Esophagus squamous epithelium (tissue), 5 donors: ENCODE data around the gene KSR1. TPM values are rescaled to one million over a fixed set of nuclear protein-coding genes. Genes with fewer than 3 reads are reported as not detected.

Experiments used
- DNase-seq: peaks from one replicate; lab custom pipeline; 2025; lab: John Stamatoyannopoulos, UW
- H3K27ac ChIP-seq, 4 donors: fragments of 200-600 bp; sonication (generic); one replicate each; pipeline ENCODE4 v1.5.1; 2016 to 2019; ENCODE audit warnings: mild to moderate bottlenecking in 1 of 4
- H3K27me3 ChIP-seq, 4 donors: fragments of 200-600 bp; sonication (generic); 1 replicate in 3 of 4; 2 replicates in 1 of 4; pipeline versions ENCODE4 v1.5.1 to v1.6.0; 2017 to 2021; ENCODE audit warnings: antibody characterized with exemption in 1 of 4
- H3K36me3 ChIP-seq, 3 donors: fragments of 200-600 bp; sonication (generic); one replicate each; pipeline ENCODE4 v1.5.1; 2016 to 2019
- H3K4me1 ChIP-seq, 3 donors: fragments of 200-600 bp; sonication (generic); one replicate each; pipeline ENCODE4 v1.5.1; 2017 to 2019
- H3K4me3 ChIP-seq, 4 donors: fragments of 200-600 bp; sonication (generic); 1 replicate in 3 of 4; 2 replicates in 1 of 4; pipeline ENCODE4 v1.5.1; 2016 to 2019; ENCODE audit warnings: mild to moderate bottlenecking in 2 of 4, moderate library complexity in 1 of 4
- H3K9me3 ChIP-seq, 3 donors: fragments of 200-600 bp; sonication (generic); one replicate each; pipeline ENCODE4 v1.5.1; 2016 to 2019
- CTCF ChIP-seq, 6 experiments: fragments of 450-650 bp in 4 of 6; fragments of 200-600 bp in 2 of 6; sonication (generic) in 2 of 6; IDR thresholded peaks; one replicate each; pipeline ENCODE4 v1.5.1; 2016 to 2019; ENCODE audit warnings: antibody characterized with exemption in 6 of 6, mild to moderate bottlenecking in 4 of 6, moderate library complexity in 4 of 6
- POLR2A ChIP-seq, 4 donors: fragments of 450-650 bp; IDR thresholded peaks; one replicate each; pipeline ENCODE4 v1.6.1; 2017; ENCODE audit warnings: antibody characterized with exemption in 4 of 4, mild to moderate bottlenecking in 4 of 4, moderate library complexity in 3 of 4
- WGBS, 2 donors: methylation state at CpG; one replicate each; pipeline ENCODE4 v1.1.5; 2018; 5-methylcytosine and 5-hydroxymethylcytosine counted together
- intact Hi-C: fragments of 100-400 bp; cut with DNase I; formaldehyde crosslinking; loops from one replicate; pipeline ENCODE4 v1.15.0; 2022
- total RNA-seq, 4 donors: library from RNA; depleted of rRNA; stranded (reverse); fragments of >200 nt; gene quantifications; one replicate each; pipeline ENCODE4 v1.1.0, GENCODE V29; 2016
- donor health status: DM: yes; HTN: yes; CAD: no.

The KSR1 gene
- total RNA-seq, 4 donors from 2014 or later: 22.3 to 32.4 (median 31.0) TPM

GRCh38 chr17:27607521-27608091, 151.4 kb downstream of the KSR1 start:
- intact Hi-C loops: no loop called here
- H3K27ac ChIP-seq: peak overlapping the region in 1 of 4 donors; percentile 23

GRCh38 chr17:27608328-27609230, 152.3 kb downstream of the KSR1 start:
- H3K36me3 ChIP-seq: peaks cover 26 to 100% (median 45%) of the 10 kb centered on the region in 3 donors
- H3K27me3 ChIP-seq: no peaks in the 10 kb centered on the region
- 79 to 96% methylated on average over 7 to 10 of the region's 11 CpGs for WGBS, 2 donors
- H3K4me3 ChIP-seq: no peak overlapping the region
- peak overlapping the region in 1 of 4 donors; percentile 39 for H3K27ac ChIP-seq
- DNase-seq: no peak
- intact Hi-C loops: no loop called here
- no peaks in the 10 kb centered on the region for H3K9me3 ChIP-seq
- TF ChIP-seq POLR2A (IDR thresholded peaks at IDR 0.05) (no peak), CTCF (IDR thresholded peaks at IDR 0.05) (no peak)
- H3K4me1 ChIP-seq: no peaks in the 10 kb centered on the region

More at GRCh38 chr17:27607521-27608091, 151.4 kb downstream of the KSR1 start:
- H3K27me3 ChIP-seq: no peaks in the 10 kb centered on the region
- H3K36me3 ChIP-seq: peaks cover 29 to 97% (median 45%) of the 10 kb centered on the region in 3 donors
- no peak for DNase-seq
- H3K4me1 ChIP-seq: peaks cover 0 to 10% (median 0%) of the 10 kb centered on the region in 3 donors
- no peak overlapping the region for H3K4me3 ChIP-seq
- no peak for TF ChIP-seq CTCF (IDR thresholded peaks at IDR 0.05)
- TF ChIP-seq POLR2A (IDR thresholded peaks at IDR 0.05): no peak
- WGBS, 2 donors: 76 to 80% methylated on average over 6 to 8 of the region's 16 CpGs
- no peaks in the 10 kb centered on the region for H3K9me3 ChIP-seq

- intact Hi-C loops: no loop called here
- no peak overlapping the region for H3K4me3 ChIP-seq
- H3K36me3 ChIP-seq: peaks cover 17 to 100% (median 34%) of the 10 kb centered on the region in 3 donors
- DNase-seq: no peak
- TF ChIP-seq POLR2A (IDR thresholded peaks at IDR 0.05) (no peak), CTCF (IDR thresholded peaks at IDR 0.05) (peak in 5 of 6 experiments; percentile 46 to 72 (median 50))
- H3K27ac ChIP-seq: no peak overlapping the region
- WGBS, 2 donors: 55 to 74% methylated on average over 2 to 3 of the region's 11 CpGs
- H3K27me3 ChIP-seq: no peaks in the 10 kb centered on the region
- H3K4me1 ChIP-seq: no peaks in the 10 kb centered on the region
- H3K9me3 ChIP-seq: no peaks in the 10 kb centered on the region
Observed at GRCh38 chr17:27609611-27610303, 153.5 kb downstream of the KSR1 start.

- intact Hi-C loops: no loop called here
- Histone ChIP-seq H3K4me3 (no peak overlapping the region), H3K4me1 (no peaks in the 10 kb centered on the region), H3K36me3 (peaks cover 14 to 100% (median 32%) of the 10 kb centered on the region in 3 donors), H3K27ac (no peak overlapping the region), H3K9me3 (no peaks in the 10 kb centered on the region), H3K27me3 (no peaks in the 10 kb centered on the region)
- TF ChIP-seq POLR2A (IDR thresholded peaks at IDR 0.05) (no peak), CTCF (IDR thresholded peaks at IDR 0.05) (no peak)
- WGBS, 2 donors: 83 to 85% methylated on average over 3 of the region's 4 CpGs
- DNase-seq: no peak
Observed at GRCh38 chr17:27610304-27610677, 154.0 kb downstream of the KSR1 start.
